Midbrain (tissue), 1 donor: ENCODE data around the gene CACHD1.
A peak's percentile ranks its signal among the peaks of the same experiment; 100 is the strongest.
"Not testable (repeated sequence)": the region's sequence is repeated elsewhere in the genome, so short reads cannot be mapped to it uniquely, and the experiment has no call there.

Experiments
- DNase-seq: peaks from one replicate; lab custom pipeline; 2025; lab: John Stamatoyannopoulos, UW

Gene CACHD1

GRCh38 chr1:64497088-64497883 is 27.4 kb downstream of the CACHD1 start:
- DNase-seq = no peak

GRCh38 chr1:64498325-64498724 is 28.4 kb downstream of the CACHD1 start:
- no peak for DNase-seq

GRCh38 chr1:64499011-64499410 is 29.1 kb downstream of the CACHD1 start:
- DNase-seq = no peak

GRCh38 chr1:64499966-64500365 is 30.0 kb downstream of the CACHD1 start:
- no peak for DNase-seq

GRCh38 chr1:64502083-64502482 is 32.2 kb downstream of the CACHD1 start:
- no peak for DNase-seq

GRCh38 chr1:64502931-64503330 is 33.0 kb downstream of the CACHD1 start:
- DNase-seq = no peak

- no peak for DNase-seq
Measured at GRCh38 chr1:64505232-64505943, 35.5 kb downstream of the CACHD1 start.

GRCh38 chr1:64505944-64506655 is 36.2 kb downstream of the CACHD1 start:
- no peak for DNase-seq

- no peak for DNase-seq
Measured at GRCh38 chr1:64508629-64509028, 38.7 kb downstream of the CACHD1 start.

GRCh38 chr1:64511044-64511443 is 41.1 kb downstream of the CACHD1 start:
- DNase-seq = no peak

- DNase-seq = not testable (repeated sequence)
Measured at GRCh38 chr1:64512206-64512605, 42.3 kb downstream of the CACHD1 start.

- DNase-seq = no peak
Measured at GRCh38 chr1:64513545-64513944, 43.6 kb downstream of the CACHD1 start.

GRCh38 chr1:64514197-64514765 is 44.4 kb downstream of the CACHD1 start:
- DNase-seq = no peak

GRCh38 chr1:64515427-64515826 is 45.5 kb downstream of the CACHD1 start:
- DNase-seq = peak; percentile 47

- DNase-seq = no peak
Measured at GRCh38 chr1:64516301-64516700, 46.4 kb downstream of the CACHD1 start.

GRCh38 chr1:64516803-64517568 is 47.1 kb downstream of the CACHD1 start:
- no peak for DNase-seq

GRCh38 chr1:64517640-64518039 is 47.7 kb downstream of the CACHD1 start:
- DNase-seq = no peak

GRCh38 chr1:64518692-64519481 is 49.0 kb downstream of the CACHD1 start:
- DNase-seq = no peak

GRCh38 chr1:64519901-64520300 is 50.0 kb downstream of the CACHD1 start:
- DNase-seq = no peak

GRCh38 chr1:64522740-64523139 is 52.8 kb downstream of the CACHD1 start:
- no peak for DNase-seq
